Islet precursor cell (in vitro differentiated cells): ENCODE measurements around the gene RNPEPL1.

ENCODE experiments used
- DNase-seq: peaks from one replicate; pipeline ENCODE4 v3.0.0-alpha.2; 2018

The RNPEPL1 gene

GRCh38 chr2:240577281-240578109 is 9.2 kb downstream of the RNPEPL1 start:
- no peak for DNase-seq

- DNase-seq: no peak
These were observed 9.8 kb downstream of the RNPEPL1 start for GRCh38 chr2:240578110-240578450.

- DNase-seq: no peak
These were observed 10.2 kb downstream of the RNPEPL1 start for GRCh38 chr2:240578488-240578887.

GRCh38 chr2:240579071-240579762 is 10.9 kb downstream of the RNPEPL1 start:
- DNase-seq: no peak

- DNase-seq: peak; percentile 83
These were observed 11.7 kb downstream of the RNPEPL1 start for GRCh38 chr2:240579771-240580614.

GRCh38 chr2:240581811-240582210 is 13.5 kb downstream of the RNPEPL1 start:
- DNase-seq: peak; percentile 81

- DNase-seq: no peak
These were observed 14.5 kb downstream of the RNPEPL1 start for GRCh38 chr2:240582781-240583180.

GRCh38 chr2:240583774-240584173 is 15.5 kb downstream of the RNPEPL1 start:
- DNase-seq: no peak

- peak; percentile 66 for DNase-seq
These were observed 16.3 kb downstream of the RNPEPL1 start for GRCh38 chr2:240584486-240585031.

GRCh38 chr2:240585101-240585500 is 16.8 kb downstream of the RNPEPL1 start:
- DNase-seq: no peak

GRCh38 chr2:240585681-240586197 is 17.5 kb downstream of the RNPEPL1 start:
- DNase-seq: no peak

- DNase-seq: peak; percentile 98
These were observed 18.1 kb downstream of the RNPEPL1 start, which contains the start of gene CAPN10 for GRCh38 chr2:240586198-240586918. TSS of gene CAPN10 (plus strand) at chr2:240586734. CDS start at chr2:240586912, 178 bp downstream.

- no peak for DNase-seq
These were observed 18.9 kb downstream of the RNPEPL1 start for GRCh38 chr2:240586919-240587800.

- no peak for DNase-seq
These were observed 19.8 kb downstream of the RNPEPL1 start for GRCh38 chr2:240588006-240588655.

GRCh38 chr2:240588669-240589068 is 20.4 kb downstream of the RNPEPL1 start:
- DNase-seq: no peak

- DNase-seq: no peak
These were observed 21.1 kb downstream of the RNPEPL1 start for GRCh38 chr2:240589375-240589774.

- DNase-seq: no peak
These were observed 21.7 kb downstream of the RNPEPL1 start for GRCh38 chr2:240589850-240590525.

- DNase-seq: no peak
These were observed 22.4 kb downstream of the RNPEPL1 start for GRCh38 chr2:240590681-240591111.

- no peak for DNase-seq
These were observed 22.9 kb downstream of the RNPEPL1 start for GRCh38 chr2:240591226-240591625.

- no peak for DNase-seq
These were observed 23.5 kb downstream of the RNPEPL1 start for GRCh38 chr2:240591784-240592183.
